GM13977 (cell line): ENCODE data around the gene NPFFR1.

Experiments used
- DNase-seq: peaks from one replicate; pipeline ENCODE4 v3.0.0; 2012; ENCODE audit warnings: low spot score
- in situ Hi-C: fragments of 300-500 bp; cut with MboI; formaldehyde crosslinking; loops from one replicate; pipeline ENCODE4 v1.12.0; 2022; ENCODE audit warnings: low sequenced_read_pairs, low pct_unique_long_range_greater_than_20kb, mixed read lengths, inconsistent platforms; ENCODE audit not compliant: unreplicated experiment
- TF ChIP-seq, protein P1 (sequence below): IDR thresholded peaks from 2 replicates; pipeline ENCODE4 v1.5.1; 2012; ENCODE audit warnings: mild to moderate bottlenecking, control low read depth; ENCODE audit not compliant: insufficient read depth; ENCODE audit errors: extremely low read depth, missing control alignments

NPFFR1 gene

DNA sequence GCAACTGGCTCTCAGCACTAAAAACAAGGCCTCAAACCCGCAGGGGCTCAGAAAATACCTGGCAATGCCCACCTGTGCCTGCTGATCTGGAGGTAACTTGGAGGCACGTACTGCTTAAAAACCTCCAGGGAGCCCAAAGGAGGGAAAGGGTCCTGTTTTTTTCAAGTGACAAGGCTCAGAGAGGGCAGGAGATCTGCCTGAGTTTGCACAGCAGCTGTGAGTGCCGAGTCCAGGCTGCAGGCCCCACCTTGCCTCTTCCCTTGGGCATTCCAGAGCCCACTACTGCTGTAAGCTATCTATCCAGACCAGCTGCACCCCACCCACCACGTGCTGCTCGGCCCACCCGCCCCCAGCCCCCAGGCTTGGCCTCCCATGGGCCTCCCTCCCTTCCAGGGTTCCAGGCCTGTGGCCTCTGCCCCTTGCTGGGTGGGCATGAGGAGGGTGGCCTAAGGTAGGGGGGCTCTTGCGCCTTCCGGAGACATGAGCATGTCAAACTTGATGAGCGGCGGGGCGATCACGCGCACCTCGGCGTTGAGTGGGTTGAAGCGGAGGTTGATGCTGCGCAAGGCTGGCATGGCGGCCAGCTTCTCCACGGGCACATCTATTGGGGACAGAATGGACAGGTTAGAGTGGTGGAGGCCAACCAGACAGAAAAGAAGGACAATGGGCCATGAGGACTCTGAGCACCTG is 17.2 kb upstream of the NPFFR1 start:
- in situ Hi-C loops: no loop called here
- TF ChIP-seq, protein P1, sequence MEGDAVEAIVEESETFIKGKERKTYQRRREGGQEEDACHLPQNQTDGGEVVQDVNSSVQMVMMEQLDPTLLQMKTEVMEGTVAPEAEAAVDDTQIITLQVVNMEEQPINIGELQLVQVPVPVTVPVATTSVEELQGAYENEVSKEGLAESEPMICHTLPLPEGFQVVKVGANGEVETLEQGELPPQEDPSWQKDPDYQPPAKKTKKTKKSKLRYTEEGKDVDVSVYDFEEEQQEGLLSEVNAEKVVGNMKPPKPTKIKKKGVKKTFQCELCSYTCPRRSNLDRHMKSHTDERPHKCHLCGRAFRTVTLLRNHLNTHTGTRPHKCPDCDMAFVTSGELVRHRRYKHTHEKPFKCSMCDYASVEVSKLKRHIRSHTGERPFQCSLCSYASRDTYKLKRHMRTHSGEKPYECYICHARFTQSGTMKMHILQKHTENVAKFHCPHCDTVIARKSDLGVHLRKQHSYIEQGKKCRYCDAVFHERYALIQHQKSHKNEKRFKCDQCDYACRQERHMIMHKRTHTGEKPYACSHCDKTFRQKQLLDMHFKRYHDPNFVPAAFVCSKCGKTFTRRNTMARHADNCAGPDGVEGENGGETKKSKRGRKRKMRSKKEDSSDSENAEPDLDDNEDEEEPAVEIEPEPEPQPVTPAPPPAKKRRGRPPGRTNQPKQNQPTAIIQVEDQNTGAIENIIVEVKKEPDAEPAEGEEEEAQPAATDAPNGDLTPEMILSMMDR: no peak
- no peak for DNase-seq

DNA sequence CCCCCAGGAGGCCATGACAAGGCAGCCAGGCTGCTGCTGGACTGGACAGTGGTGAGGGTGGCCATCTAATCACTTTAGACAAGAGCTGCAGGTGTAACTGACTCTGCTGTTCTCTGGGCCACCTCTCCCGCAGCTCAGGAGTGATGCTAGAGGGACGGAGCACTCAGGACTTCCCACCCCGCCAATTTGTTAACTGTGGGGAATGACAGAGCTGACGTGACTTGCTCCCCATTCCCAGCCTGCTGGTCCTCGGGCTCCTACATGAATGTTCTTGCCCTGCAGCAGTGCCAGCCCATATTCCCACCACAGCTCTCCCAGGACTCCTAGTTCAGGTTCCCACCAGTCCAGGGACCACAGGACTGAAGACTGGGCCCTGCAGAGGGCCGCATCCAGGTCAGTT is 16.7 kb upstream of the NPFFR1 start:
- TF ChIP-seq, protein P1: no peak
- in situ Hi-C loops: no loop called here
- no peak for DNase-seq

- TF ChIP-seq, protein P1: no peak
- no peak for DNase-seq
- in situ Hi-C loops: no loop called here
Measured at GRCh38 chr10:70299876-70300275, 16.1 kb upstream of the NPFFR1 start.

GRCh38 chr10:70298393-70298792 is 14.6 kb upstream of the NPFFR1 start:
- in situ Hi-C loops: no loop called here
- TF ChIP-seq, protein P1: no peak
- no peak for DNase-seq

DNA sequence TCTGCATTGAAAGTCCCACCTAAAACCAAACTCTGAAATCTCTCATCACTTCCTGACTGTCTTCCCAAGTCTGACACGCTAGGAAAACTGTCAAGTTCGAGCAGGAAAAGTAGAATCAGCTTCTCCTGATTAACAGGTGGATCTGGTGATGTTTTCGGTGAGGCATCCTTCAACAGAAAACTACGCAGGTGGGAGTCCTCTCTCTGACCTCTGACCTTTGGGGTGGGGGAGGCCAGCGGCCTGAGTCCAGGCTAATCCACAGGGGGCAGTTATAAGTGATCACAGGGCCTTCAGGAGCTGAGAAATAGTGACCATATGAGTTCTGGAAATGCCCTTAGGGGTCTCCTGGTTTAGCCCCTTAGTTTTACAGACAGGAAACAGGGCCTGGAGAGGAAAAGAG is 13.4 kb upstream of the NPFFR1 start:
- in situ Hi-C loops: no loop called here
- DNase-seq: no peak
- TF ChIP-seq, protein P1: no peak

- in situ Hi-C loops: no loop called here
- TF ChIP-seq, protein P1: no peak
- DNase-seq: no peak
Measured at GRCh38 chr10:70296406-70296899, 12.6 kb upstream of the NPFFR1 start.
